Thyroid gland (tissue), 4 donors: Measurements from ENCODE around the gene ISLR2. TPM values are rescaled to one million over a fixed set of nuclear protein-coding genes. Genes with fewer than 3 reads are reported as not detected.

Experiments
- DNase-seq, 2 donors: peaks; one replicate each; pipeline ENCODE4 v3.0.0-alpha.2; 2019
- H3K27ac ChIP-seq, 3 donors: fragments of 200-600 bp; sonication (generic); 1 replicate in 2 of 3; 2 replicates in 1 of 3; pipeline ENCODE4 v1.5.1; 2016 to 2019; ENCODE audit warnings: mild to moderate bottlenecking in 1 of 3, moderate library complexity in 1 of 3
- H3K27me3 ChIP-seq: fragments of 200-600 bp; sonication (generic); one replicate; pipeline ENCODE4 v1.5.1; 2019
- H3K36me3 ChIP-seq, 2 donors: fragments of 200-600 bp; sonication (generic); one replicate each; pipeline ENCODE4 v1.5.1; 2016 to 2019
- H3K4me1 ChIP-seq, 2 donors: fragments of 200-600 bp; sonication (generic); one replicate each; pipeline ENCODE4 v1.5.1; 2017 to 2019
- H3K4me3 ChIP-seq, 3 donors: fragments of 200-600 bp; sonication (generic); replicated peaks in 1 of 3; 1 replicate in 2 of 3; 2 replicates in 1 of 3; pipeline ENCODE4 v1.5.1; 2016; ENCODE audit warnings: mild to moderate bottlenecking in 1 of 3
- H3K9me3 ChIP-seq: fragments of 200-600 bp; sonication (generic); one replicate; pipeline ENCODE4 v1.5.1; 2017
- CTCF ChIP-seq, 6 experiments: fragments of 200-600 bp in 3 of 6; fragments of 450-650 bp in 3 of 6; sonication (generic) in 3 of 6; IDR thresholded peaks; one replicate each; pipeline ENCODE4 v1.5.1; 2016 to 2019; ENCODE audit warnings: antibody characterized with exemption in 6 of 6, mild to moderate bottlenecking in 2 of 6, inconsistent platforms in 1 of 6, moderate library complexity in 1 of 6
- POLR2A ChIP-seq, 2 donors: fragments of 450-650 bp; IDR thresholded peaks; one replicate each; pipeline ENCODE4 v1.6.1; 2017; ENCODE audit warnings: antibody characterized with exemption in 2 of 2, mild to moderate bottlenecking in 2 of 2, moderate library complexity in 1 of 2
- WGBS, 2 donors: methylation state at CpG; one replicate each; pipeline ENCODE4 v1.1.5; 2017; 5-methylcytosine and 5-hydroxymethylcytosine counted together
- intact Hi-C: fragments of 100-400 bp; cut with DNase I; formaldehyde crosslinking; loops from one replicate; pipeline ENCODE4 v1.15.1; 2023
- total RNA-seq, 4 donors: library from RNA; depleted of rRNA; stranded (reverse); fragments of >200 nt; gene quantifications; one replicate each; pipeline ENCODE4 v1.2.3, GENCODE V29; 2016

Gene ISLR2
- total RNA-seq, 4 donors from 2014 or later = 0.40 TPM; not detected in 3

GRCh38 chr15:74122403-74123130 is 7.8 kb upstream of the ISLR2 start:
- H3K4me3 ChIP-seq = no peak overlapping the region
- DNase-seq = no peak
- H3K36me3 ChIP-seq = no peaks in the 10 kb centered on the region
- no peak overlapping the region for H3K27ac ChIP-seq
- H3K4me1 ChIP-seq = peaks cover 0 to 16% of the 10 kb centered on the region in 2 donors
- no peaks in the 10 kb centered on the region for H3K9me3 ChIP-seq
- intact Hi-C loops = loop anchor here (5.0 kb wide), 1 partner anchor 65 kb away; no protein-coding TSS in a partner anchor
- 28 to 33% methylated on average over 5 of the region's 5 CpGs for WGBS, 2 donors
- no peaks in the 10 kb centered on the region for H3K27me3 ChIP-seq
- no peak for TF ChIP-seq CTCF (IDR thresholded peaks at IDR 0.05)
- no peak for TF ChIP-seq POLR2A (IDR thresholded peaks at IDR 0.05)

GRCh38 chr15:74123131-74123429 is 7.3 kb upstream of the ISLR2 start:
- peaks cover 3% of the 10 kb centered on the region for H3K27me3 ChIP-seq
- peaks cover 3 to 21% of the 10 kb centered on the region in 2 donors for H3K4me1 ChIP-seq
- no peak overlapping the region for H3K27ac ChIP-seq
- intact Hi-C loops = loop anchor here (5.0 kb wide), 1 partner anchor 66 kb away; no protein-coding TSS in a partner anchor
- H3K9me3 ChIP-seq = no peaks in the 10 kb centered on the region
- no peaks in the 10 kb centered on the region for H3K36me3 ChIP-seq
- H3K4me3 ChIP-seq = no peak overlapping the region
- 58 to 66% methylated on average over 4 of the region's 4 CpGs for WGBS, 2 donors
- TF ChIP-seq POLR2A (IDR thresholded peaks at IDR 0.05) (no peak), CTCF (IDR thresholded peaks at IDR 0.05) (no peak)
- no peak for DNase-seq

- intact Hi-C loops = loop anchor here (5.0 kb wide), 1 partner anchor 66 kb away; no protein-coding TSS in a partner anchor
- 63 to 71% methylated on average over 4 of the region's 4 CpGs for WGBS, 2 donors
- no peak overlapping the region for H3K27ac ChIP-seq
- TF ChIP-seq POLR2A (IDR thresholded peaks at IDR 0.05) (no peak), CTCF (IDR thresholded peaks at IDR 0.05) (no peak)
- no peak for DNase-seq
- no peak overlapping the region for H3K4me3 ChIP-seq
- no peaks in the 10 kb centered on the region for H3K36me3 ChIP-seq
- no peaks in the 10 kb centered on the region for H3K9me3 ChIP-seq
- peaks cover 8% of the 10 kb centered on the region for H3K27me3 ChIP-seq
- H3K4me1 ChIP-seq = peaks cover 3 to 27% of the 10 kb centered on the region in 2 donors
These were observed 6.7 kb upstream of the ISLR2 start for GRCh38 chr15:74123658-74124057.

GRCh38 chr15:74124196-74124595 is 6.2 kb upstream of the ISLR2 start:
- H3K9me3 ChIP-seq = no peaks in the 10 kb centered on the region
- 72 to 86% methylated on average over 3 of the region's 3 CpGs for WGBS, 2 donors
- TF ChIP-seq CTCF (IDR thresholded peaks at IDR 0.05) (no peak), POLR2A (IDR thresholded peaks at IDR 0.05) (no peak)
- intact Hi-C loops = loop anchor here (5.0 kb wide), 1 partner anchor 67 kb away; no protein-coding TSS in a partner anchor
- H3K4me1 ChIP-seq = peaks cover 3 to 32% of the 10 kb centered on the region in 2 donors
- H3K27me3 ChIP-seq = peaks cover 13% of the 10 kb centered on the region
- no peak for DNase-seq
- no peak overlapping the region for H3K4me3 ChIP-seq
- H3K27ac ChIP-seq = no peak overlapping the region
- H3K36me3 ChIP-seq = no peaks in the 10 kb centered on the region

GRCh38 chr15:74124759-74125158 is 5.6 kb upstream of the ISLR2 start:
- intact Hi-C loops = loop anchor here (5.0 kb wide), 1 partner anchor 67 kb away; no protein-coding TSS in a partner anchor
- Histone ChIP-seq H3K27ac (no peak overlapping the region), H3K36me3 (no peaks in the 10 kb centered on the region), H3K4me3 (no peak overlapping the region), H3K9me3 (no peaks in the 10 kb centered on the region), H3K4me1 (peaks cover 3 to 38% of the 10 kb centered on the region in 2 donors), H3K27me3 (peaks cover 18% of the 10 kb centered on the region)
- no peak for DNase-seq
- TF ChIP-seq CTCF (IDR thresholded peaks at IDR 0.05) (no peak), POLR2A (IDR thresholded peaks at IDR 0.05) (no peak)
- WGBS, 2 donors = 60 to 72% methylated on average over 7 of the region's 7 CpGs
